ACC112 (cell line): ENCODE measurements around the gene SHISA6.

ENCODE experiments used
- H2AFZ ChIP-seq: fragments of 200-600 bp; sonication (generic); one replicate; pipeline ENCODE4 v1.6.0; 2017; ENCODE audit warnings: antibody characterized with exemption, low read length; ENCODE audit not compliant: unreplicated experiment
- H3K27ac ChIP-seq: fragments of 200-600 bp; sonication (generic); 2 replicates; pipeline ENCODE4 v1.5.1; 2014; ENCODE audit warnings: low read depth, mild to moderate bottlenecking, antibody characterized with exemption, low read length, moderate library complexity
- H3K27me3 ChIP-seq: fragments of 200-600 bp; sonication (generic); 2 replicates; pipeline ENCODE4 v1.6.1; 2014; ENCODE audit warnings: mild to moderate bottlenecking, antibody characterized with exemption, low read length, moderate library complexity, mixed read lengths; ENCODE audit not compliant: insufficient read depth
- H3K36me3 ChIP-seq: fragments of 200-600 bp; sonication (generic); 2 replicates; pipeline ENCODE4 v1.6.1; 2016; ENCODE audit warnings: mild to moderate bottlenecking, antibody characterized with exemption, low read length, moderate library complexity, mixed read lengths; ENCODE audit not compliant: insufficient read depth
- H3K4me1 ChIP-seq: fragments of 200-600 bp; sonication (generic); one replicate; pipeline ENCODE4 v1.6.1; 2016; ENCODE audit warnings: low read length, mixed read lengths; ENCODE audit not compliant: insufficient read depth, unreplicated experiment, control insufficient read depth
- H3K4me3 ChIP-seq: fragments of 200-600 bp; sonication (generic); 2 replicates; pipeline ENCODE4 v1.5.1; 2014; ENCODE audit warnings: mild to moderate bottlenecking, low read depth, low read length
- H3K79me2 ChIP-seq: fragments of 200-600 bp; sonication (generic); one replicate; pipeline ENCODE4 v1.6.0; 2016; ENCODE audit warnings: low read length; ENCODE audit not compliant: control insufficient read depth, unreplicated experiment, insufficient read depth

The SHISA6 gene

GRCh38 chr17:11342138-11342537 is 101.1 kb downstream of the SHISA6 start:
- Histone ChIP-seq H3K27me3 (no peaks in the 10 kb centered on the region), H3K36me3 (no peaks in the 10 kb centered on the region), H3K27ac (no peak overlapping the region), H3K4me3 (no peak overlapping the region), H2AFZ (no peak overlapping the region), H3K4me1 (no peaks in the 10 kb centered on the region), H3K79me2 (no peaks in the 10 kb centered on the region)

GRCh38 chr17:11349106-11349505 is 108.1 kb downstream of the SHISA6 start:
- no peak overlapping the region for H3K4me3 ChIP-seq

GRCh38 chr17:11351479-11351878 is 110.5 kb downstream of the SHISA6 start:
- H3K4me3 ChIP-seq, result no peak overlapping the region
- H3K4me1 ChIP-seq, result no peaks in the 10 kb centered on the region
- H3K27me3 ChIP-seq, result no peaks in the 10 kb centered on the region
- no peaks in the 10 kb centered on the region for H3K79me2 ChIP-seq
- no peak overlapping the region for H3K27ac ChIP-seq
- no peaks in the 10 kb centered on the region for H3K36me3 ChIP-seq
- H2AFZ ChIP-seq, result no peak overlapping the region

More at GRCh38 chr17:11349106-11349505, 108.1 kb downstream of the SHISA6 start:
- Histone ChIP-seq H2AFZ (no peak overlapping the region), H3K27ac (no peak overlapping the region), H3K79me2 (no peaks in the 10 kb centered on the region), H3K27me3 (no peaks in the 10 kb centered on the region), H3K36me3 (no peaks in the 10 kb centered on the region), H3K4me1 (no peaks in the 10 kb centered on the region)

- H3K36me3 ChIP-seq, result no peaks in the 10 kb centered on the region
- H3K27ac ChIP-seq, result no peak overlapping the region
- H3K4me1 ChIP-seq, result no peaks in the 10 kb centered on the region
- H2AFZ ChIP-seq, result no peak overlapping the region
- no peaks in the 10 kb centered on the region for H3K27me3 ChIP-seq
- no peak overlapping the region for H3K4me3 ChIP-seq
- no peaks in the 10 kb centered on the region for H3K79me2 ChIP-seq
Observed at GRCh38 chr17:11353601-11354000, 112.6 kb downstream of the SHISA6 start.

- Histone ChIP-seq H2AFZ (no peak overlapping the region), H3K27me3 (no peaks in the 10 kb centered on the region), H3K79me2 (no peaks in the 10 kb centered on the region), H3K4me3 (no peak overlapping the region), H3K27ac (no peak overlapping the region), H3K4me1 (no peaks in the 10 kb centered on the region), H3K36me3 (no peaks in the 10 kb centered on the region)
Observed at GRCh38 chr17:11356371-11356770, 115.4 kb downstream of the SHISA6 start.

- Histone ChIP-seq H3K4me1 (no peaks in the 10 kb centered on the region), H3K4me3 (no peak overlapping the region), H3K79me2 (no peaks in the 10 kb centered on the region), H3K36me3 (no peaks in the 10 kb centered on the region), H2AFZ (no peak overlapping the region), H3K27ac (no peak overlapping the region), H3K27me3 (no peaks in the 10 kb centered on the region)
Observed at GRCh38 chr17:11363565-11364117, 122.6 kb downstream of the SHISA6 start.

- no peaks in the 10 kb centered on the region for H3K36me3 ChIP-seq
- no peaks in the 10 kb centered on the region for H3K27me3 ChIP-seq
- H2AFZ ChIP-seq, result no peak overlapping the region
- H3K79me2 ChIP-seq, result no peaks in the 10 kb centered on the region
- no peak overlapping the region for H3K4me3 ChIP-seq
- H3K4me1 ChIP-seq, result no peaks in the 10 kb centered on the region
- no peak overlapping the region for H3K27ac ChIP-seq
Observed at GRCh38 chr17:11366272-11366850, 125.3 kb downstream of the SHISA6 start.

- Histone ChIP-seq H3K27me3 (no peaks in the 10 kb centered on the region), H2AFZ (no peak overlapping the region), H3K4me3 (no peak overlapping the region), H3K4me1 (no peaks in the 10 kb centered on the region), H3K36me3 (no peaks in the 10 kb centered on the region), H3K79me2 (no peaks in the 10 kb centered on the region), H3K27ac (no peak overlapping the region)
Observed at GRCh38 chr17:11369575-11369974, 128.6 kb downstream of the SHISA6 start.

- Histone ChIP-seq H2AFZ (no peak overlapping the region), H3K36me3 (no peaks in the 10 kb centered on the region), H3K4me1 (no peaks in the 10 kb centered on the region), H3K27ac (no peak overlapping the region), H3K27me3 (no peaks in the 10 kb centered on the region), H3K4me3 (no peak overlapping the region), H3K79me2 (no peaks in the 10 kb centered on the region)
Observed at GRCh38 chr17:11372692-11373091, 131.7 kb downstream of the SHISA6 start.

- no peaks in the 10 kb centered on the region for H3K27me3 ChIP-seq
- no peak overlapping the region for H3K4me3 ChIP-seq
- no peak overlapping the region for H2AFZ ChIP-seq
- no peaks in the 10 kb centered on the region for H3K4me1 ChIP-seq
- H3K36me3 ChIP-seq, result no peaks in the 10 kb centered on the region
- no peak overlapping the region for H3K27ac ChIP-seq
- no peaks in the 10 kb centered on the region for H3K79me2 ChIP-seq
Observed at GRCh38 chr17:11378506-11378905, 137.5 kb downstream of the SHISA6 start.

GRCh38 chr17:11380761-11381160 is 139.7 kb downstream of the SHISA6 start:
- H3K27me3 ChIP-seq, result no peaks in the 10 kb centered on the region

More at GRCh38 chr17:11380761-11381160, 139.7 kb downstream of the SHISA6 start:
- H2AFZ ChIP-seq, result no peak overlapping the region
- no peaks in the 10 kb centered on the region for H3K4me1 ChIP-seq
- no peak overlapping the region for H3K4me3 ChIP-seq
- H3K27ac ChIP-seq, result no peak overlapping the region
- H3K79me2 ChIP-seq, result no peaks in the 10 kb centered on the region
- no peaks in the 10 kb centered on the region for H3K36me3 ChIP-seq
